B cell (primary cell): ENCODE results near the gene SLC12A7. TPM values are rescaled to one million over a fixed set of nuclear protein-coding genes. Genes with fewer than 3 reads are reported as not detected.

Source experiments
- ATAC-seq: fragments of 200-7000 bp; cut with Tn5 transposase; one replicate; pipeline ENCODE4 v1.10.0; 2021; ENCODE audit warnings: low read depth, mild to moderate bottlenecking, moderate number of reproducible peaks, moderate library complexity
- CTCF ChIA-PET: fragments of 350-600 bp; sonication (Branson Sonifier 250); formaldehyde crosslinking; loops from one replicate; lab custom pipeline; 2021; ENCODE audit warnings: antibody characterized with exemption, inconsistent platforms; lab: Charles Lee
- POLR2A ChIA-PET: fragments of 350-600 bp; sonication (Branson Sonifier 250); formaldehyde crosslinking; loops from one replicate; lab custom pipeline; 2021; ENCODE audit warnings: antibody characterized with exemption; lab: Charles Lee
- DNase-seq: peaks from one replicate; pipeline ENCODE4 v3.0.0; 2013
- H2AFZ ChIP-seq: 2 replicates; pipeline ENCODE4 v1.6.1; 2012; ENCODE audit warnings: mild to moderate bottlenecking, low read depth, low read length; ENCODE audit not compliant: insufficient read depth, poor library complexity, severe bottlenecking
- H3K27ac ChIP-seq, 2 donors: 1 replicate in 1 of 2; 2 replicates in 1 of 2; pipeline ENCODE4 v1.5.1; 2012 to 2013; ENCODE audit warnings: low read length in 2 of 2, mild to moderate bottlenecking in 2 of 2, moderate library complexity in 1 of 2
- H3K27me3 ChIP-seq, 4 experiments: fragments of 200-600 bp in 1 of 4; sonication (generic) in 1 of 4; replicated peaks in 1 of 4; 1 replicate in 2 of 4; 2 replicates in 2 of 4; pipeline versions ENCODE4 v1.6.1 to v1.7.0; 2013 to 2016; ENCODE audit warnings: low read length in 3 of 4, mild to moderate bottlenecking in 2 of 4, mixed read lengths in 1 of 4, moderate library complexity in 1 of 4; ENCODE audit not compliant: insufficient read depth in 4 of 4, control insufficient read depth in 3 of 4; ENCODE audit errors: control extremely low read depth in 1 of 4
- H3K36me3 ChIP-seq, 2 experiments: replicated peaks in 1 of 2; 1 replicate in 1 of 2; 2 replicates in 1 of 2; pipeline versions ENCODE4 v1.6.1 to v1.7.1; 2013; ENCODE audit warnings: low read length in 1 of 2; ENCODE audit not compliant: insufficient read depth in 2 of 2, control insufficient read depth in 1 of 2; ENCODE audit errors: control extremely low read depth in 1 of 2, extremely low read depth in 1 of 2
- H3K4me1 ChIP-seq, 2 donors: fragments of 200-600 bp in 1 of 2; sonication (generic) in 1 of 2; 1 replicate in 1 of 2; 2 replicates in 1 of 2; pipeline versions ENCODE4 v1.5.1 to v1.6.1; 2013 to 2017; ENCODE audit warnings: low read length in 2 of 2; ENCODE audit not compliant: control insufficient read depth in 2 of 2, insufficient read depth in 2 of 2
- H3K4me2 ChIP-seq: replicated peaks from 2 replicates; pipeline ENCODE3; 2012; ENCODE audit warnings: mild to moderate bottlenecking, low read depth, low read length; ENCODE audit not compliant: poor library complexity, severe bottlenecking
- H3K4me3 ChIP-seq, 5 experiments: fragments of 200-600 bp in 1 of 5; sonication (generic) in 1 of 5; 1 replicate in 3 of 5; 2 replicates in 2 of 5; pipeline versions ENCODE4 v1.5.1 to v1.7.0; 2011 to 2016; ENCODE audit warnings: low read length in 4 of 5, mild to moderate bottlenecking in 4 of 5, low read depth in 2 of 5, control low read depth in 1 of 5, moderate library complexity in 1 of 5; ENCODE audit not compliant: insufficient read depth in 1 of 5; ENCODE audit errors: control extremely low read depth in 1 of 5, extremely low read depth in 1 of 5
- H3K79me2 ChIP-seq: fragments of 200-600 bp; sonication (generic); one replicate; pipeline ENCODE4 v1.6.0; 2016; ENCODE audit warnings: low read length; ENCODE audit not compliant: control insufficient read depth, insufficient read depth
- H3K9ac ChIP-seq: fragments of 200-600 bp; sonication (generic); 2 replicates; pipeline ENCODE4 v1.6.1; 2017; ENCODE audit warnings: mild to moderate bottlenecking, low read length, moderate library complexity
- H3K9me3 ChIP-seq, 3 donors: one replicate each; pipeline versions ENCODE4 v1.6.1 to v1.7.1; 2013; ENCODE audit warnings: low read length in 2 of 3; ENCODE audit not compliant: control insufficient read depth in 2 of 3, insufficient read depth in 1 of 3; ENCODE audit errors: control extremely low read depth in 1 of 3
- H4K20me1 ChIP-seq: 2 replicates; pipeline ENCODE4 v1.6.0; 2012; ENCODE audit warnings: mild to moderate bottlenecking, low read length; ENCODE audit not compliant: insufficient read depth, control insufficient read depth, poor library complexity, severe bottlenecking
- H3K27ac Mint-ChIP-seq: one replicate; pipeline ENCODE4 v1.8.0; 2021; ENCODE audit warnings: mixed read lengths
- H3K27me3 Mint-ChIP-seq: one replicate; pipeline ENCODE4 v1.8.0; 2021; ENCODE audit warnings: mixed read lengths
- H3K4me1 Mint-ChIP-seq: one replicate; pipeline ENCODE4 v1.8.0; 2021; ENCODE audit warnings: mixed read lengths
- H3K4me3 Mint-ChIP-seq: one replicate; pipeline ENCODE4 v1.8.0; 2021; ENCODE audit warnings: mixed read lengths
- H3K9me3 Mint-ChIP-seq: one replicate; pipeline ENCODE4 v1.8.0; 2022; ENCODE audit warnings: mixed read lengths; ENCODE audit not compliant: insufficient read depth
- CTCF ChIP-seq: fragments of 200-600 bp; IDR thresholded peaks from one replicate; pipeline ENCODE4 v1.8.0; 2022; ENCODE audit warnings: antibody characterized with exemption, mild to moderate bottlenecking
- EZH2 ChIP-seq: IDR thresholded peaks from 2 replicates; pipeline ENCODE4 v1.6.1; 2012; ENCODE audit warnings: borderline replicate concordance, low read depth, mild to moderate bottlenecking, moderate library complexity, low read length; ENCODE audit not compliant: insufficient read depth, poor library complexity, severe bottlenecking
- WGBS: methylation state at CpG from one replicate; pipeline ENCODE4 v1.1.5; 2013; ENCODE audit warnings: missing lambda C conversion rate; ENCODE audit not compliant: insufficient coverage; 5-methylcytosine and 5-hydroxymethylcytosine counted together
- intact Hi-C: fragments of 100-400 bp; cut with micrococcal nuclease; formaldehyde crosslinking; loops from one replicate; pipeline ENCODE4 v1.10.0; 2022
- polyA plus RNA-seq: library from polyadenylated mRNA; depleted of rRNA; stranded (reverse); fragments of >200 nt; gene quantifications from 2 replicates; pipeline ENCODE4 v1.2.3, GENCODE V29; 2012
- total RNA-seq, 2 donors: library from RNA; stranded (reverse); fragments of 120-200 nt in 1 of 2; gene quantifications; 1 replicate in 1 of 2; 2 replicates in 1 of 2; pipeline versions ENCODE4 v1.2.3 to v1.2.4, GENCODE V29; 2013 to 2022

The SLC12A7 gene
- total and polyA plus RNA-seq, 2 donors (not counting 1 experiment from before 2014, with no cell fraction given): 25.5 to 34.4 TPM

GRCh38 chr5:1088031-1088430 is 23.8 kb downstream of the SLC12A7 start:
- H3K27ac Mint-ChIP-seq: no peak overlapping the region

GRCh38 chr5:1087428-1087827 is 24.4 kb downstream of the SLC12A7 start:
- Histone ChIP-seq H3K36me3 (peaks cover 0 to 2% of the 10 kb centered on the region in 2 experiments), H3K4me1 (no peaks in the 10 kb centered on the region), H3K9me3 (peaks cover 0 to 13% (median 0%) of the 10 kb centered on the region in 3 donors), H3K27ac (no peak overlapping the region), H3K4me3 (no peak overlapping the region), H3K4me2 (no peak overlapping the region), H4K20me1 (no peaks in the 10 kb centered on the region), H3K27me3 (no peaks in the 10 kb centered on the region), H2AFZ (no peak overlapping the region), H3K9ac (no peak overlapping the region), H3K79me2 (no peaks in the 10 kb centered on the region)
- H3K4me1 Mint-ChIP-seq: no peaks in the 10 kb centered on the region
- H3K4me3 Mint-ChIP-seq: no peak overlapping the region
- no peaks in the 10 kb centered on the region for H3K9me3 Mint-ChIP-seq
- ChIA-PET CTCF (no interaction called here), POLR2A (no interaction called here)
- ATAC-seq: no peak
- TF ChIP-seq EZH2 (no peak), CTCF (no peak)
- WGBS: 98% methylated on average over 17 of the region's 25 CpGs
- H3K27ac Mint-ChIP-seq: no peak overlapping the region
- intact Hi-C loops: no loop called here
- no peak for DNase-seq
- no peaks in the 10 kb centered on the region for H3K27me3 Mint-ChIP-seq

More at GRCh38 chr5:1088031-1088430, 23.8 kb downstream of the SLC12A7 start:
- H3K9ac ChIP-seq: no peak overlapping the region
- no peaks in the 10 kb centered on the region for H3K27me3 ChIP-seq
- H3K27ac ChIP-seq: no peak overlapping the region
- no peak overlapping the region for H2AFZ ChIP-seq
- intact Hi-C loops: no loop called here
- H4K20me1 ChIP-seq: no peaks in the 10 kb centered on the region
- no peaks in the 10 kb centered on the region for H3K4me1 ChIP-seq
- ATAC-seq: no peak
- no peak for TF ChIP-seq CTCF
- TF ChIP-seq EZH2: no peak
- H3K4me3 Mint-ChIP-seq: no peak overlapping the region
- no peak for DNase-seq
- CTCF ChIA-PET: no interaction called here
- H3K4me1 Mint-ChIP-seq: no peaks in the 10 kb centered on the region
- H3K36me3 ChIP-seq: peaks cover 0 to 2% of the 10 kb centered on the region in 2 experiments
- peaks cover 0 to 13% (median 0%) of the 10 kb centered on the region in 3 donors for H3K9me3 ChIP-seq
- no peaks in the 10 kb centered on the region for H3K79me2 ChIP-seq
- no peak overlapping the region for H3K4me3 ChIP-seq
- POLR2A ChIA-PET: no interaction called here
- WGBS: 97% methylated on average over 26 of the region's 26 CpGs
- no peak overlapping the region for H3K4me2 ChIP-seq
- H3K27me3 Mint-ChIP-seq: no peaks in the 10 kb centered on the region
- no peaks in the 10 kb centered on the region for H3K9me3 Mint-ChIP-seq
